HEK293 (cell line): ENCODE measurements around the gene STRBP.

Experiments used
- CTCF ChIP-seq: fragments of 450-650 bp; formaldehyde crosslinking; IDR thresholded peaks from 2 replicates; pipeline ENCODE4 v1.5.1; 2016; ENCODE audit warnings: missing biosample characterization, missing genetic modification characterization
- IKZF3 ChIP-seq: fragments of 450-650 bp; IDR thresholded peaks from 2 replicates; pipeline ENCODE4 v1.5.0; 2018; ENCODE audit warnings: missing biosample characterization, mild to moderate bottlenecking, missing genetic modification characterization, moderate library complexity
- REST ChIP-seq: fragments of 450-650 bp; formaldehyde crosslinking; IDR thresholded peaks from 2 replicates; pipeline ENCODE4 v1.5.1; 2016; ENCODE audit warnings: missing biosample characterization, missing genetic modification characterization
- ZNF174 ChIP-seq: fragments of 450-650 bp; formaldehyde crosslinking; IDR thresholded peaks from 2 replicates; pipeline ENCODE4 v1.5.0; 2017; ENCODE audit warnings: missing biosample characterization, mild to moderate bottlenecking, missing genetic modification characterization
- ZNF221 ChIP-seq: fragments of 450-650 bp; formaldehyde crosslinking; IDR thresholded peaks from 2 replicates; pipeline ENCODE4 v1.5.1; 2017; ENCODE audit warnings: missing biosample characterization, missing genetic modification characterization, borderline replicate concordance
- ZNF24 ChIP-seq: fragments of 450-650 bp; formaldehyde crosslinking; IDR thresholded peaks from 2 replicates; pipeline ENCODE4 v1.5.1; 2016; ENCODE audit warnings: missing biosample characterization, missing genetic modification characterization
- ZNF274 ChIP-seq, 2 experiments: fragments of 200-500 bp in 1 of 2; fragments of 450-650 bp in 1 of 2; sonication (Bioruptor generic) in 1 of 2; formaldehyde crosslinking in 1 of 2; IDR thresholded peaks; 2 replicates each; pipeline versions ENCODE4 v1.5.1 to v1.6.1; 2014 to 2016; ENCODE audit warnings: borderline replicate concordance in 1 of 2, inconsistent platforms in 1 of 2, low read length in 1 of 2, missing biosample characterization in 1 of 2, missing genetic modification characterization in 1 of 2
- ZNF692 ChIP-seq: fragments of 450-650 bp; formaldehyde crosslinking; IDR thresholded peaks from 2 replicates; pipeline ENCODE4 v1.5.1; 2016; ENCODE audit warnings: missing biosample characterization, missing genetic modification characterization

- TF ChIP-seq CTCF (tag by site-specific recombination) (no peak), ZNF274 (IDR thresholded peaks at IDR 0.05; ENCODE audit: low read length) (no peak), ZNF274 (tag by site-specific recombination; IDR thresholded peaks at IDR 0.05; ENCODE audit: borderline replicate concordance) (no peak), REST (tag by site-specific recombination) (no peak), ZNF174 (no peak), ZNF221 (tag by site-specific recombination) (no peak), IKZF3 (tag by site-specific recombination) (no peak), ZNF24 (no peak), ZNF692 (tag by site-specific recombination) (no peak)
These were observed 44.0 kb upstream of the STRBP start for GRCh38 chr9:123312306-123312877.
